H1 (cell line): Measurements from ENCODE around the gene NEURL1. TPM values are rescaled to one million over a fixed set of nuclear protein-coding genes. Genes with fewer than 3 reads are reported as not detected.

Source experiments
- CTCF ChIA-PET: fragments of 300-600 bp; sonication (Branson Sonifier 250); formaldehyde crosslinking; loops from one replicate; lab custom pipeline; 2021; ENCODE audit not compliant: partially characterized antibody; lab: Charles Lee
- POLR2A ChIA-PET: fragments of 300-600 bp; sonication (Branson Sonifier 250); formaldehyde crosslinking; loops from one replicate; lab custom pipeline; 2021; ENCODE audit warnings: inconsistent platforms; ENCODE audit not compliant: partially characterized antibody; lab: Charles Lee
- DNase-seq, 2 experiments: peaks; one replicate each; pipeline versions ENCODE4 v3.0.0 to v3.0.0-alpha.2; 2010 to 2022; ENCODE audit warnings: low spot score in 2 of 2, low read depth in 1 of 2, mixed read lengths in 1 of 2
- FAIRE-seq: peaks from 2 replicates; lab custom pipeline; 2011; peaks lifted over from hg19 to GRCh38; lab: Jason Lieb, UNC
- H2AFZ ChIP-seq: 2 replicates; pipeline ENCODE4 v1.8.1; 2012; ENCODE audit warnings: low read length, inconsistent platforms
- H2AK5ac ChIP-seq: 2 replicates; pipeline ENCODE4 v1.6.1; 2013; ENCODE audit warnings: low read depth, low read length
- H2BK120ac ChIP-seq: replicated peaks from 2 replicates; pipeline ENCODE3; 2013; ENCODE audit warnings: low read depth, low read length, inconsistent platforms
- H2BK12ac ChIP-seq: 2 replicates; pipeline ENCODE4 v1.6.1; 2013; ENCODE audit warnings: low read depth, low read length
- H2BK15ac ChIP-seq: 2 replicates; pipeline ENCODE4 v1.6.1; 2013; ENCODE audit warnings: low read length
- H2BK20ac ChIP-seq: 2 replicates; pipeline ENCODE4 v1.6.1; 2013; ENCODE audit warnings: low read length
- H2BK5ac ChIP-seq: 2 replicates; pipeline ENCODE4 v1.6.1; 2013; ENCODE audit warnings: low read depth, low read length
- H3K14ac ChIP-seq: 2 replicates; pipeline ENCODE4 v1.6.1; 2013; ENCODE audit warnings: inconsistent platforms; ENCODE audit not compliant: insufficient read length
- H3K18ac ChIP-seq: 2 replicates; pipeline ENCODE4 v1.6.1; 2013; ENCODE audit warnings: low read length; ENCODE audit errors: extremely low read depth
- H3K23ac ChIP-seq: 2 replicates; pipeline ENCODE4 v1.6.1; 2013; ENCODE audit warnings: inconsistent platforms; ENCODE audit not compliant: insufficient read length
- H3K23me2 ChIP-seq: 2 replicates; pipeline ENCODE4 v1.6.1; 2013; ENCODE audit warnings: low read depth, low read length
- H3K27ac ChIP-seq: 2 replicates; pipeline ENCODE4 v1.6.1; 2011; ENCODE audit warnings: low read depth, low read length, inconsistent platforms
- H3K27me3 ChIP-seq, 4 experiments: replicated peaks in 1 of 4; 1 replicate in 1 of 4; 2 replicates in 3 of 4; pipeline versions ENCODE4 v1.6.1 to v1.8.1; 2011 to 2013; ENCODE audit warnings: low read length in 3 of 4, mild to moderate bottlenecking in 3 of 4, inconsistent platforms in 2 of 4, mixed read lengths in 2 of 4, moderate library complexity in 1 of 4; ENCODE audit not compliant: control insufficient read depth in 3 of 4, insufficient read depth in 3 of 4; ENCODE audit errors: extremely low read depth in 1 of 4
- H3K36me3 ChIP-seq, 4 experiments: 2 replicates each; pipeline versions ENCODE4 v1.6.1 to v1.8.1; 2011 to 2013; ENCODE audit warnings: mild to moderate bottlenecking in 4 of 4, low read length in 3 of 4, moderate library complexity in 2 of 4, control low read depth in 1 of 4, inconsistent platforms in 1 of 4; ENCODE audit not compliant: insufficient read depth in 4 of 4, control insufficient read depth in 2 of 4
- H3K4ac ChIP-seq: replicated peaks from 2 replicates; pipeline ENCODE3; 2013; ENCODE audit warnings: low read length, low read depth, mixed read lengths, inconsistent platforms; ENCODE audit not compliant: insufficient read length
- H3K4me1 ChIP-seq, 4 experiments: replicated peaks in 1 of 4; 1 replicate in 1 of 4; 2 replicates in 3 of 4; pipeline versions ENCODE4 v1.6.1 to v1.8.1; 2011 to 2013; ENCODE audit warnings: low read length in 3 of 4, inconsistent platforms in 2 of 4, mixed read lengths in 1 of 4; ENCODE audit not compliant: insufficient read depth in 4 of 4, control insufficient read depth in 3 of 4
- H3K4me2 ChIP-seq, 2 experiments: 2 replicates each; pipeline versions ENCODE4 v1.6.1 to v1.8.1; 2011 to 2013; ENCODE audit warnings: low read depth in 2 of 2, low read length in 2 of 2, control low read depth in 1 of 2, inconsistent platforms in 1 of 2, mild to moderate bottlenecking in 1 of 2; ENCODE audit not compliant: insufficient read depth in 1 of 2
- H3K4me3 ChIP-seq, 4 experiments: fragments of 200-600, 300-600 bp in 1 of 4; sonication (generic), shearing (Covaris generic), sonication (Bioruptor Twin) in 1 of 4; 2 replicates each; pipeline versions ENCODE4 v1.5.1 to v1.8.1; 2011 to 2016; ENCODE audit warnings: low read length in 4 of 4, low read depth in 3 of 4, control low read depth in 2 of 4, inconsistent platforms in 2 of 4, mild to moderate bottlenecking in 2 of 4, mixed read lengths in 1 of 4, moderate library complexity in 1 of 4; ENCODE audit not compliant: insufficient read depth in 2 of 4; ENCODE audit errors: extremely low read depth in 1 of 4
- H3K56ac ChIP-seq: replicated peaks from 2 replicates; pipeline ENCODE3; 2013; ENCODE audit warnings: low read depth, mild to moderate bottlenecking, mixed read lengths, low read length, inconsistent platforms; ENCODE audit not compliant: insufficient read length
- H3K79me1 ChIP-seq: 2 replicates; pipeline ENCODE4 v1.6.1; 2013; ENCODE audit warnings: low read depth, low read length, control low read depth
- H3K79me2 ChIP-seq, 2 experiments: 2 replicates each; pipeline versions ENCODE4 v1.6.1 to v1.8.1; 2012 to 2013; ENCODE audit warnings: low read length in 2 of 2, mild to moderate bottlenecking in 2 of 2, inconsistent platforms in 1 of 2; ENCODE audit not compliant: insufficient read depth in 2 of 2, control insufficient read depth in 1 of 2
- H3K9ac ChIP-seq, 4 experiments: replicated peaks in 1 of 4; 1 replicate in 1 of 4; 2 replicates in 3 of 4; pipeline versions ENCODE4 v1.6.1 to v1.8.1; 2011 to 2013; ENCODE audit warnings: low read depth in 3 of 4, low read length in 3 of 4, control low read depth in 2 of 4, mild to moderate bottlenecking in 2 of 4, moderate library complexity in 2 of 4, inconsistent platforms in 1 of 4; ENCODE audit errors: extremely low read depth in 1 of 4
- H3K9me3 ChIP-seq, 2 experiments: 2 replicates each; pipeline versions ENCODE4 v1.6.1 to v1.8.1; 2012 to 2013; ENCODE audit warnings: mild to moderate bottlenecking in 2 of 2, moderate library complexity in 2 of 2, control low read depth in 1 of 2, inconsistent platforms in 1 of 2, low read depth in 1 of 2, low read length in 1 of 2, mixed read lengths in 1 of 2; ENCODE audit not compliant: insufficient read depth in 2 of 2
- H4K20me1 ChIP-seq, 2 experiments: replicated peaks in 1 of 2; 2 replicates each; pipeline versions ENCODE3 to v1.8.1; 2011 to 2013; ENCODE audit warnings: inconsistent platforms in 2 of 2, low read length in 2 of 2, mild to moderate bottlenecking in 1 of 2; ENCODE audit not compliant: insufficient read depth in 2 of 2, control insufficient read depth in 1 of 2
- H4K5ac ChIP-seq: 2 replicates; pipeline ENCODE4 v1.6.1; 2013; ENCODE audit warnings: low read length, low read depth, mixed read lengths, inconsistent platforms; ENCODE audit not compliant: insufficient read length
- H4K8ac ChIP-seq: 2 replicates; pipeline ENCODE4 v1.8.0; 2013; ENCODE audit warnings: mild to moderate bottlenecking, moderate library complexity, low read length, inconsistent platforms; ENCODE audit not compliant: insufficient read depth; ENCODE audit errors: extremely low read depth
- H4K91ac ChIP-seq: replicated peaks from 2 replicates; pipeline ENCODE3; 2013; ENCODE audit warnings: low read length, mixed read lengths, inconsistent platforms; ENCODE audit not compliant: insufficient read length
- CEBPB ChIP-seq: IDR thresholded peaks from 2 replicates; pipeline ENCODE4 v1.6.1; 2012; ENCODE audit warnings: low read depth, low read length
- POLR2A ChIP-seq, 2 experiments: IDR thresholded peaks; 1 replicate in 1 of 2; 2 replicates in 1 of 2; pipeline ENCODE4 v1.6.1; 2011; ENCODE audit warnings: low read depth in 2 of 2, low read length in 2 of 2, mild to moderate bottlenecking in 2 of 2; ENCODE audit errors: control extremely low read depth in 1 of 2
- WGBS, 2 experiments: shearing (Covaris generic) in 1 of 2; methylation state at CpG; one replicate each; pipeline versions ENCODE4 v1.1.6 to v1.1.7; 2013 to 2015; ENCODE audit warnings: low lambda C conversion rate in 2 of 2, mixed read lengths in 2 of 2, inconsistent platforms in 1 of 2, low coverage in 1 of 2, missing lambda C conversion rate in 1 of 2; ENCODE audit not compliant: insufficient replicate concordance in 2 of 2, insufficient coverage in 1 of 2, insufficient read length in 1 of 2; ENCODE audit errors: extremely low coverage in 1 of 2, missing lambda C conversion rate in 1 of 2; 5-methylcytosine and 5-hydroxymethylcytosine counted together
- polyA plus RNA-seq, 7 experiments: library from polyadenylated mRNA; depleted of rRNA in 3 of 7; stranded (reverse) in 5 of 7; unstranded in 2 of 7; fragments of >200 nt in 5 of 7; fragments of 200-250 nt in 2 of 7; gene quantifications; 1 replicate in 5 of 7; 2 replicates in 1 of 7; 4 replicates in 1 of 7; pipeline versions ENCODE4 v1.2.1 to v1.2.3, GENCODE V29; 2011 to 2013; ENCODE audit warnings: missing spikeins in 2 of 7, mixed read lengths in 2 of 7
- total RNA-seq: library from RNA; stranded (reverse); fragmentation: NEBNext Ultra II Directional; extraction: Animal tissue kit (Norgen Biotek cat#: 25700); gene quantifications from 2 replicates; pipeline ENCODE4 v1.2.1, GENCODE V29; 2021

Gene NEURL1
- total and polyA plus RNA-seq, 2 of the 8 experiments (the other 6 are each of a cell fraction or from before 2014, with no cell fraction given) = 0.54 to 0.58 TPM

DNA sequence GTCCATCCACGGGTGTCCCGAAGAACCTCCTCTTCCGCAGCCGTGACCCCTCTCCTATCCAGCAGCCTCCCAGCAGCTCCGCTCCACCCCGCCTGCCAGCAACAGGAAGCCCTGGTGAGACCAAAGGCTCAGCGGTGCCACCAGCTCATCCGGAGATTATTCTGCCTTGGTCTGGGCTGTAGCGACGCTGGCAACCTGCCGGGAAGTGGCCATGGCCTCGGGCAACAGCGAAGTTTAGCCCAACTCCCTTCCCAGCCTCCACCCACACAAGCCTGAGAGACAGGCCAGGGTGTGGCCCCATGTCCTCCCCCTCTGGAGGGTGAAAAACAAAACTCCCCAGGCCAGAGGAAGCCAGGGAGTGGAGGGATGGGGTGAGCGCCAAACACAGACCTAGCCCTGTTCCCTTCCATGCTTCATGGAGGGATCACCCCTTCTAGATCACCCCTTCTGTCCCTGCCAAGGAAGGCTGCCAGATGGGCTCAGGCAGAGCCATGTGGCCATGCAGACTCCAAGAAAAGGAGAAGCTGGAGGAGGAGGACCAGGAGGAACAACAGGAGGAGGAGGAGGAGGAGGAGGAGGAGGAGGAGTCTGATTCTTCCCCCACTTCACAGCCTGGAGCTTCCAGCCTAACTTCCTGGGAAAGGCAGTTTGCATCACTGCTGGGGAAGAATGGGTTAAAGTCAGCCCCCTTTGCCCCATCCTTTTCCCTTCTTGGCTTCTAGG is 42.3 kb upstream of the NEURL1 start:
- no peak overlapping the region for H2BK120ac ChIP-seq
- no peak overlapping the region for H2BK20ac ChIP-seq
- H3K4me3 ChIP-seq = peak overlapping the region in 3 of 4 experiments; percentile 40 to 61 (median 49); a peak in 4 of 8 replicates
- H3K9ac ChIP-seq = no peak overlapping the region
- H4K5ac ChIP-seq = no peak overlapping the region
- H2BK12ac ChIP-seq = no peak overlapping the region
- H3K4ac ChIP-seq = no peak overlapping the region
- H4K8ac ChIP-seq = no peak overlapping the region
- H3K27me3 ChIP-seq = no peaks in the 10 kb centered on the region; a peak in 2 of 7 replicates
- H3K27ac ChIP-seq = no peak overlapping the region
- peaks cover 0 to 15% (median 4%) of the 10 kb centered on the region in 4 experiments; a peak in 5 of 7 replicates for H3K4me1 ChIP-seq
- peaks cover 3% of the 10 kb centered on the region; the same call in 1 of the 2 replicates for H3K23me2 ChIP-seq
- H2BK15ac ChIP-seq = peak overlapping the region; percentile 72; the same call in 1 of the 2 replicates
- no peaks in the 10 kb centered on the region for H3K9me3 ChIP-seq
- ChIA-PET POLR2A (interaction anchor here (1.0 to 3.2 kb wide), 4 partner anchors 9 to 37 kb away, joined by 4 to 12 read pairs (median 6); no protein-coding TSS in a partner anchor), CTCF (interaction anchor here (0.6 to 5.8 kb wide), 9 partner anchors 12 to 114 kb away, joined by 3 to 47 read pairs (median 6); partner anchors contain the start of gene CALHM3)
- no peaks in the 10 kb centered on the region for H3K79me2 ChIP-seq
- no peak overlapping the region for H2AFZ ChIP-seq
- DNase-seq (no peak), FAIRE-seq (no peak)
- no peak overlapping the region for H2BK5ac ChIP-seq
- peak overlapping the region; percentile 35 to 87 for H3K4me2 ChIP-seq
- H3K36me3 ChIP-seq = peaks cover 3 to 13% (median 9%) of the 10 kb centered on the region in 4 experiments; a peak in 4 of 8 replicates
- WGBS, 2 experiments = 92% methylated on average over 14 of the region's 14 CpGs; no CpG with 5 or more reads in 1 of the 2 experiments
- peaks cover 3 to 5% of the 10 kb centered on the region in 2 experiments for H4K20me1 ChIP-seq
- H2AK5ac ChIP-seq = no peak overlapping the region
- no peak overlapping the region for H3K56ac ChIP-seq
- H3K23ac ChIP-seq = no peak overlapping the region
- no peak overlapping the region for H4K91ac ChIP-seq
- no peak overlapping the region for H3K18ac ChIP-seq
- no peak overlapping the region for H3K14ac ChIP-seq
- H3K79me1 ChIP-seq = no peaks in the 10 kb centered on the region
- no peak for TF ChIP-seq CEBPB
- TF ChIP-seq POLR2A (IDR thresholded peaks at IDR 0.05; ENCODE audit: control extremely low read depth in 1 of 2, low read depth in 2 of 2, low read length in 2 of 2) = no peak
